A673 (cell line): Measurements from ENCODE around the gene MYCL. TPM values are rescaled to one million over a fixed set of nuclear protein-coding genes. Genes with fewer than 3 reads are reported as not detected.

Source experiments
- BruUV-seq: library from RNA; stranded (reverse); fragments of 400-500 nt; replicated peaks from 2 replicates; lab custom pipeline; 2021; lab: Mats Ljungman, UMichigan
- CTCF ChIA-PET: fragments of 300-600 bp; sonication (Branson Sonifier 250); formaldehyde crosslinking; loops from one replicate; lab custom pipeline; 2022; ENCODE audit warnings: antibody characterized with exemption; lab: Charles Lee
- POLR2A ChIA-PET: fragments of 300-600 bp; sonication (Branson Sonifier 250); formaldehyde crosslinking; loops from one replicate; lab custom pipeline; 2022; ENCODE audit warnings: antibody characterized with exemption; ENCODE audit not compliant: low non-redundant PET; lab: Charles Lee
- DNase-seq: peaks from one replicate; pipeline ENCODE4 v3.0.0-alpha.2; 2015; ENCODE audit warnings: low spot score
- H3K27ac ChIP-seq: fragments of 200-600 bp; sonication (generic); 2 replicates; pipeline ENCODE4 v1.5.1; 2016; ENCODE audit warnings: mixed run types, low read depth, mild to moderate bottlenecking, mixed read lengths, antibody characterized with exemption, low read length; ENCODE audit not compliant: poor library complexity, severe bottlenecking
- H3K27me3 ChIP-seq: fragments of 200-600 bp; sonication (generic); replicated peaks from 2 replicates; pipeline ENCODE4 v1.6.1; 2017; ENCODE audit warnings: mixed run types, low read depth, mild to moderate bottlenecking, mixed read lengths, antibody characterized with exemption, low read length; ENCODE audit not compliant: insufficient read depth, poor library complexity
- H3K36me3 ChIP-seq: fragments of 200-600 bp; sonication (generic); 2 replicates; pipeline ENCODE4 v1.6.1; 2016; ENCODE audit warnings: mixed run types, mild to moderate bottlenecking, mixed read lengths, antibody characterized with exemption, low read length; ENCODE audit not compliant: insufficient read depth, poor library complexity, severe bottlenecking
- H3K4me1 ChIP-seq: fragments of 200-600 bp; sonication (generic); 2 replicates; pipeline ENCODE4 v1.6.1; 2017; ENCODE audit warnings: mixed run types, mild to moderate bottlenecking, mixed read lengths, antibody characterized with exemption, low read length; ENCODE audit not compliant: insufficient read depth, poor library complexity, severe bottlenecking
- H3K4me3 ChIP-seq: fragments of 200-600 bp; sonication (generic); 2 replicates; pipeline ENCODE4 v1.5.1; 2016; ENCODE audit warnings: low read depth, mixed run types, mild to moderate bottlenecking, mixed read lengths, low read length; ENCODE audit not compliant: poor library complexity, severe bottlenecking
- H3K9me3 ChIP-seq: fragments of 200-600 bp; sonication (generic); 2 replicates; pipeline ENCODE4 v1.6.1; 2016; ENCODE audit warnings: mixed run types, low read depth, mild to moderate bottlenecking, mixed read lengths, antibody characterized with exemption, low read length; ENCODE audit not compliant: poor library complexity, severe bottlenecking
- CTCF ChIP-seq: fragments of 300-800, 200-600 bp; sonication (generic); conservative IDR thresholded peaks from 2 replicates; pipeline ENCODE4 v1.5.1; 2017; ENCODE audit warnings: low read depth, mild to moderate bottlenecking, antibody characterized with exemption, low read length, moderate library complexity, mixed read lengths
- EZH2 ChIP-seq: fragments of 200-600 bp; sonication (generic); IDR thresholded peaks from 2 replicates; pipeline ENCODE4 v1.6.1; 2017; ENCODE audit warnings: borderline replicate concordance, low read depth, mild to moderate bottlenecking, mixed read lengths, antibody characterized with exemption, low read length; ENCODE audit not compliant: poor library complexity, severe bottlenecking
- intact Hi-C: fragments of 100-400 bp; cut with micrococcal nuclease; formaldehyde crosslinking; loops from one replicate; pipeline ENCODE4 v1.10.0; 2022; ENCODE audit not compliant: unreplicated experiment
- total RNA-seq: library from RNA; stranded (reverse); gene quantifications from 2 replicates; pipeline ENCODE4 v1.2.3, GENCODE V29; 2021

MYCL gene
- total RNA-seq, 1 experiment from 2014 or later = 0.58 TPM

- no peaks in the 10 kb centered on the region for H3K4me1 ChIP-seq
- ChIA-PET POLR2A (no interaction called here), CTCF (no interaction called here)
- no peaks in the 10 kb centered on the region for H3K9me3 ChIP-seq
- TF ChIP-seq CTCF = no peak
- no peak for TF ChIP-seq EZH2
- no peaks in the 10 kb centered on the region for H3K36me3 ChIP-seq
- no peak overlapping the region for H3K27ac ChIP-seq
- DNase-seq = no peak
- no peak overlapping the region for H3K4me3 ChIP-seq
- BruUV-seq = no TSS peak
- intact Hi-C loops = no loop called here
- no peaks in the 10 kb centered on the region for H3K27me3 ChIP-seq
Observed at GRCh38 chr1:39925721-39926342, 24.1 kb upstream of the MYCL start.

GRCh38 chr1:39922251-39922688 is 20.6 kb upstream of the MYCL start:
- POLR2A ChIA-PET = no interaction called here
- intact Hi-C loops = no loop called here
- no TSS peak for BruUV-seq

GRCh38 chr1:39919545-39919944 is 17.8 kb upstream of the MYCL start:
- no peaks in the 10 kb centered on the region for H3K9me3 ChIP-seq
- DNase-seq = peak; percentile 49
- H3K27me3 ChIP-seq = no peaks in the 10 kb centered on the region
- no peaks in the 10 kb centered on the region for H3K36me3 ChIP-seq
- no TSS peak for BruUV-seq
- no peaks in the 10 kb centered on the region for H3K4me1 ChIP-seq
- ChIA-PET CTCF (interaction anchor here (0.5 to 1.3 kb wide), 6 partner anchors 13 to 113 kb away, joined by 3 to 6 read pairs (median 4); no protein-coding TSS in a partner anchor), POLR2A (interaction anchor here (0.6 kb wide), 1 partner anchor 9 kb away, joined by 3 read pairs; no protein-coding TSS in a partner anchor)
- TF ChIP-seq EZH2 = no peak
- peak; percentile 52 for TF ChIP-seq CTCF
- H3K4me3 ChIP-seq = no peak overlapping the region
- intact Hi-C loops = no loop called here
- H3K27ac ChIP-seq = no peak overlapping the region

More at GRCh38 chr1:39922251-39922688, 20.6 kb upstream of the MYCL start:
- no peak for TF ChIP-seq EZH2
- TF ChIP-seq CTCF = no peak
- H3K27ac ChIP-seq = no peak overlapping the region
- no peak for DNase-seq
- CTCF ChIA-PET = no interaction called here
- H3K4me1 ChIP-seq = no peaks in the 10 kb centered on the region
- H3K36me3 ChIP-seq = no peaks in the 10 kb centered on the region
- H3K9me3 ChIP-seq = no peaks in the 10 kb centered on the region
- H3K4me3 ChIP-seq = no peak overlapping the region
- no peaks in the 10 kb centered on the region for H3K27me3 ChIP-seq
